ENCODE results near the gene FRMD1. TPM values are rescaled to one million over a fixed set of nuclear protein-coding genes. Genes with fewer than 3 reads are reported as not detected.

FRMD1 gene
- total RNA-seq, 2 experiments from 2014 or later: not detected

DNA sequence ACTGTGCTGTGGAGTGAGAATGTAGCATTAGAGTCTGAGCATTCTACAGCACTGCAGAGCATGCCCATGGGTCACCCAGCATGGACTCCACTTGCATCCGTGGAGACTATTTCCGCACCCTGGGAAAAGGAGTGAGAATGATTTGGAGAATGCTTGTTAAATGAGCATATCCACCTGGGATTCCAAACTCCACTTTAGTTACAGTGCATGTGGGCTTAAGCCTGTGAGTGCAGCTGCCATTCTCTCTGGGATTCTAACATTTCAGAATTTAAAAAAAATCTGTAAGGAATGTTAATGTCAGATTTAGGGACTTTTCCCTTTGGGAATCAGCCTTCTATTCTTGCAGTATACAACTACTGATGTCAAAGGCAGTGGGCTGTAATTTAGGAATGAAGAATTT lies 48.1 kb downstream of the FRMD1 start:
- ATAC-seq (no peak), DNase-seq (no peak)
- H3K27me3 Mint-ChIP-seq: peaks cover 19% of the 10 kb centered on the region
- no peak overlapping the region for H3K4me3 Mint-ChIP-seq
- intact Hi-C loops (cut with DNase I, micrococcal nuclease): no loop called here
- POLR2A ChIA-PET: no interaction called here
- no peaks in the 10 kb centered on the region for H3K36me3 Mint-ChIP-seq (ENCODE audit: low read depth)
- no peak overlapping the region for H3K27ac Mint-ChIP-seq
- H3K9me3 Mint-ChIP-seq (ENCODE audit: low read depth): no peaks in the 10 kb centered on the region
- peaks cover 2% of the 10 kb centered on the region for H3K4me1 Mint-ChIP-seq
- CTCF ChIA-PET: no interaction called here

DNA sequence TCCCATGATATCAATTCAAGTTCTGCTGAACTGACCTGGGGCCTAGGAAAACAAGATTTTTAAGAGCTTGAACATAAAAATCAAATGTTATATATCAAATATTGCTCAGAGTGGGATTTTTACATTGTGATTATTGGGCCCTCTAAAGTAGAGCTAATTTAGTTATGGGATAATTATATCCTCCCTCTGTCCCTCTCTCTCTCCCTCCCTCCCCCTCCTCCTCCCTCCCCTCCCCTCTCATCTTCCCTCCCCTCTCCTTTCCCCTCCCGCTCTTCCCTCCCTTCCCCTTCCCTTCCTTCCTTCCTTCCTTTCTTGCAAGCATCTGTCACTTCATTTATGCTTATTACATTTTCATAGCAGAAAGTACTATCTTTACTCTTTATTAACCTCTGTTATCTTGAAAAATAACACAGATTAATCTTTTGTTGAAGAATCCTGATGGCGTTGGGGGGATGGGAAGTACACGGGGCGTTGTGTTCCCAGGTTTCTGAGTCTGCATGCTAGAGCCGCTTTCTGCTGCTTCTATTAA lies 48.7 kb downstream of the FRMD1 start:
- Mint-ChIP-seq H3K4me3 (no peak overlapping the region), H3K36me3 (ENCODE audit: low read depth) (no peaks in the 10 kb centered on the region), H3K27me3 (peaks cover 16% of the 10 kb centered on the region), H3K27ac (no peak overlapping the region), H3K4me1 (no peaks in the 10 kb centered on the region), H3K9me3 (ENCODE audit: low read depth) (no peaks in the 10 kb centered on the region)
- ChIA-PET CTCF (no interaction called here), POLR2A (no interaction called here)
- no peak for DNase-seq
- intact Hi-C loops (cut with DNase I, micrococcal nuclease): no loop called here
- no peak for ATAC-seq

DNA sequence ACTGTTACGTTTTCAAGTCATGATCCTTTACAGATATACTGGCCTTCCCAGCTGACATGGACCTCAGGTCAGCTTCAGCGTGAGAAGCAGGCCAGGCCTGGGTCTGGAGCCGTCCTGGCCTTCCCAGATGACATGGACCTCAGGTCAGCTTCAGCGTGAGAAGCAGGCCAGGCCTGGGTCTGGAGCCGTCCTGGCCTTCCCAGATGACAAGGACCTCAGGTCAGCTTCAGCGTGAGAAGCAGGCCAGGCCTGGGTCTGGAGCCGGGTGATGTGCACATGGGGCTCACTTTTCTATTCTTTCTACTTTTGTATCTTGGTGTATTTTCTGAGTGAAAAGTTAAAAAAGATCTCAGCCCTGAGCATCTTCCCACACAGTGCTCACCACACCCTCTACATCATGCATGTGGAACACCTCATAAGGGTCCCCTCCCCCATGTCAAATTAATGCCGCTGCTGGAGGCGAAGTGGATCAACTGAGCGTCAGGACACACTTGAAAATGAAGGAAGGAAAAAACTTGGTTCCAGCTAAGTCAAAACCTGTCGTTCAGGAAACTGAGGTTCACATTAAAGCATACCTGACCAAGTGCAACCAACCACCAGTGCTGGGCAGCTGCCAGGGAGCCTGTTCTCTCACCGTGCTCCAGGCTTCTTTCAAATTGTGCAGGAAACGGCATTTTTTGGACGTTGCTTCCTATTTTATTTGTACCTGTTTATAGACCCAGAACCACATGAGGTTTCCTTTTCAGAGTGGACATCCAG lies 49.4 kb downstream of the FRMD1 start:
- no peak overlapping the region for H3K27ac Mint-ChIP-seq
- intact Hi-C loops (cut with DNase I, micrococcal nuclease): no loop called here
- no peak overlapping the region for H3K4me3 Mint-ChIP-seq
- ATAC-seq (no peak), DNase-seq (no peak)
- CTCF ChIA-PET: no interaction called here
- H3K36me3 Mint-ChIP-seq (ENCODE audit: low read depth): no peaks in the 10 kb centered on the region
- POLR2A ChIA-PET: no interaction called here
- no peaks in the 10 kb centered on the region for H3K9me3 Mint-ChIP-seq (ENCODE audit: low read depth)
- peaks cover 10% of the 10 kb centered on the region for H3K27me3 Mint-ChIP-seq
- no peaks in the 10 kb centered on the region for H3K4me1 Mint-ChIP-seq

DNA sequence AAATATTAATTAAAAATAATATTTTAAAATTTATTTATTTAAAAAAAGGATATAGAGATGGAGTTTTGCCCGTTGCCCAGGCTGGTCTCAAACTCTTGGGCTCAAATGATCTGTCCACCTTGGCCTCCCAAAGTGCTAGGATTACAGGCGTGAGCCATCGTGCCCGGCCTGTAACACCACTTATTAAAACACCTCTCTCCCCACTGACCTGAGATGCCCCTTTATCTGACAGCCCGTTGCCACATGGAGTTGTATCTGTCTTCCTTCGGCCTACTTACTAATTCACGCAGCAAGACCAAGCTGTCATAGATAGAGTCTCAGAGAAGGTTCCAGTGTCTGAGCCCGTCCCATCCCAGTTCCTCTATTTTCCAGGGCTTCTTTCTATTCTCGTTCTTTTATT lies 50.8 kb downstream of the FRMD1 start:
- intact Hi-C loops (cut with DNase I, micrococcal nuclease): no loop called here
- H3K27me3 Mint-ChIP-seq: peaks cover 2% of the 10 kb centered on the region
- CTCF ChIA-PET: no interaction called here
- POLR2A ChIA-PET: no interaction called here
- H3K9me3 Mint-ChIP-seq (ENCODE audit: low read depth): no peaks in the 10 kb centered on the region
- no peak for DNase-seq
- no peak for ATAC-seq
- no peak overlapping the region for H3K4me3 Mint-ChIP-seq
- no peaks in the 10 kb centered on the region for H3K36me3 Mint-ChIP-seq (ENCODE audit: low read depth)
- no peaks in the 10 kb centered on the region for H3K4me1 Mint-ChIP-seq
- H3K27ac Mint-ChIP-seq: no peak overlapping the region

DNA sequence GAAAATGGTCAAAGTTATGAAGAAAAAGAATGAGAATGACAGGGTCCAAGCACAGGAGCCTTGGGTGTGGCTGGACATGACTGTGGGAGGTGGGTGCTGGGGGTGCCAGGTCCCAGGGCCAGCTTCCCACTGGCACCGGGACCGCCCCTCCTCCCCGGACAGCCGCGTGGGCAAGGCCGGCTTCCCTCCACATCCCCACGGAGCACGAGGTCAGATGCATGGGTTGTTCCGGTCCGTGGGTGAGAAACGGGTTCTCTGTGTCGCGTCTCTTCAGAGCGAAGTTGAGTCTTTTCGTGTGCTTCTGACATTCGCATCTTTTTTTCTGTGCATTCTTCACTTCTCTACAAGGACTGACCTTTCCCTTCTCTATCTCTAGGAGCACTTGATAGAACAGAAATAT lies 51.5 kb downstream of the FRMD1 start:
- Mint-ChIP-seq H3K4me3 (no peak overlapping the region), H3K27me3 (peaks cover 2% of the 10 kb centered on the region), H3K4me1 (no peaks in the 10 kb centered on the region), H3K9me3 (ENCODE audit: low read depth) (no peaks in the 10 kb centered on the region), H3K36me3 (ENCODE audit: low read depth) (no peaks in the 10 kb centered on the region), H3K27ac (no peak overlapping the region)
- DNase-seq (no peak), ATAC-seq (no peak)
- ChIA-PET POLR2A (no interaction called here), CTCF (no interaction called here)
- intact Hi-C loops (cut with DNase I, micrococcal nuclease): no loop called here

DNA sequence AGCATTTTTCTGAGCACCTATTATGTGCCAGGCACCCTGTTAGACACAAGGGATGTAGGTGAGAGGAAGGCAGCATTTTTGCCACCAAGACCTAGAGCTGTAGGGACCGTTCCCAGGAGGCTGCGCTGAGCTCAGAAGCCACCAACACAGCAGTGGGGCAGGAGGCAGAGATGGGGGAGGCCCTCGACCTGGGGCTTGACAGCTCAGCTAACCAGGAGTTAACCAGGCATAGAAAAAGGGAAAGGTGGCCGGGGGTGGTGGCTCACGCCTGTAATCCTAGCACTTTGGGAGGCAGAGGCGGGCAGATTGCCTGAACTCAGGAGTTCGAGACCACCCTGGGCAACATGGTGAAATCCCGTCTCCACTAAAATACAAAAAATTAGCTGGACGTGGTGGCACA lies 52.1 kb downstream of the FRMD1 start:
- no peaks in the 10 kb centered on the region for H3K36me3 Mint-ChIP-seq (ENCODE audit: low read depth)

DNA sequence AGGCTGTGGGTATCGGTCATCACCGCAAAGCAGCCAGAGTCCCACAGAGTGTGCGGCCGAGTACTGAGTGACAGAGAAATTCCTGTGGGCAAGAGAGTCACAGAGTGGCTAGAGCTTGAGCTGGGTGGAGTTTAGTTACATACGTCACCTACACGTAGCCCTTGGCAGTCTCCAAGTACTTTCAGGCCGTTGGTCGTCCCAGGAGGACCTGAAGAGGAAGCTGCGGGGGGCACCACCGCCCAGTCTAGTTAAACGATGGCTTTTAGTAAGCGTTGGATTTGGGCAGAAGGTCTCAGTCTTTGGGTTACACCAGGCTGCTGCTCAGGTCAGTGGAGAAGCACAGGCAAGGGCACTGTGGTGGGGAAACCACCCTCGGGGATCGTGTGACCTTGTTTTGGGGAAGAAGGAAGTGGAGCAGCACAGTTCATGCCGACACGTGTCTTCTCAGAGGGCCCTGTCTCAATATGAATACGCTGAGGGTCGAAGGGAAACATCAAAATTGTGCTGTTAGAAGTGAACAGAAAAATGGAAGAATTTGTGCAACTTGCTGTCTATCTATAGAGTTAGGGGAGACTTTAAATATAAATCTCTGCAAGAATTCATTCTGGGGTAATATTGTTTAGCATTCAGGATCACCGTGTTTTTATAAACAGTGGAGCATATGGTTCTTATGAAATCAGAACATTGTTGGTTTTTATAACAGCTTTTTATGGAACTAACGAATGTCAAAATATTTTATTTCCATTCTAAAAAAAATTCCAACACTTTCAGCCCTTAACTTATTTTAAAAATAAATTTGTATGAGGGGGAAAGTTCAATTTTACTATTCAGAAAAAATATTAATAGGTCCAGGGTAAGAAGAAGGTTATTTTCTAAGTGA lies 52.9 kb downstream of the FRMD1 start:
- no peaks in the 10 kb centered on the region for H3K4me1 Mint-ChIP-seq
- H3K27ac Mint-ChIP-seq: no peak overlapping the region
- ChIA-PET CTCF (no interaction called here), POLR2A (no interaction called here)
- no peak overlapping the region for H3K4me3 Mint-ChIP-seq
- no peaks in the 10 kb centered on the region for H3K36me3 Mint-ChIP-seq (ENCODE audit: low read depth)
- ATAC-seq: no peak
- no peak for DNase-seq
- no peaks in the 10 kb centered on the region for H3K9me3 Mint-ChIP-seq (ENCODE audit: low read depth)
- H3K27me3 Mint-ChIP-seq: peaks cover 2% of the 10 kb centered on the region
- intact Hi-C loops (cut with DNase I, micrococcal nuclease): no loop called here

More for the DNA sequence above, 52.1 kb downstream of the FRMD1 start:
- Mint-ChIP-seq H3K27ac (no peak overlapping the region), H3K27me3 (peaks cover 2% of the 10 kb centered on the region), H3K9me3 (ENCODE audit: low read depth) (no peaks in the 10 kb centered on the region), H3K4me1 (no peaks in the 10 kb centered on the region), H3K4me3 (no peak overlapping the region)
- ChIA-PET CTCF (no interaction called here), POLR2A (no interaction called here)
- ATAC-seq (no peak), DNase-seq (no peak)
- intact Hi-C loops (cut with DNase I, micrococcal nuclease): no loop called here

DNA sequence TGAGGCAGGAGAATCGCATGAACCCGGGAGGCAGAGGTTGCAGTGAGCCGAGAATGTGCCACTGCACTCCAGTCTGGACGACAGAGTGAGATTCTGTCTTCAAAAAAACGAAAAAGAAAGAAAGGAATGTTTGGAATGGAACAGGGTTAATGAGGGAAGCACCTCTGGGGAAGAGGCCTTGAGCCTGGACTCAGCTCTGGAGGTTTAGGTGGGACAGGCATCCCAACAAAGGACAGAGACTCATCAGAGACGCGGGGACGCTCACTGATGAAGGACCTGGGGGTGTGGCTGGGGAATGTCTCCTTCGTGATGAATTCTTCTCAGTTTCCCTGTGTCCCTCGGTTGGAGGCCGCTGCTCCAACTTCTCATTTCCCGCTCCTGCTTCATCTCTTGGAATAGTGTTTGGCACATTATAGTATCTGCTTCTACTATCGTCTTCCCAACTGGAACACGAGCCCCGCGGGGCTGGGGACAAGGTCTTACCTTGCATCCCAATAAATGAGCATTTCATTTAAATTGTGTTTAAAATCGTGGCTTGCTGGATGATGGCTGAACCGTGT lies 54.0 kb downstream of the FRMD1 start:
- peaks cover 2% of the 10 kb centered on the region for H3K27me3 Mint-ChIP-seq
- CTCF ChIA-PET: no interaction called here
- ATAC-seq: no peak
- no peaks in the 10 kb centered on the region for H3K4me1 Mint-ChIP-seq
- intact Hi-C loops (cut with DNase I, micrococcal nuclease): no loop called here
- DNase-seq: no peak
- H3K36me3 Mint-ChIP-seq (ENCODE audit: low read depth): no peaks in the 10 kb centered on the region
- POLR2A ChIA-PET: no interaction called here
- no peaks in the 10 kb centered on the region for H3K9me3 Mint-ChIP-seq (ENCODE audit: low read depth)
- H3K4me3 Mint-ChIP-seq: no peak overlapping the region
- no peak overlapping the region for H3K27ac Mint-ChIP-seq

DNA sequence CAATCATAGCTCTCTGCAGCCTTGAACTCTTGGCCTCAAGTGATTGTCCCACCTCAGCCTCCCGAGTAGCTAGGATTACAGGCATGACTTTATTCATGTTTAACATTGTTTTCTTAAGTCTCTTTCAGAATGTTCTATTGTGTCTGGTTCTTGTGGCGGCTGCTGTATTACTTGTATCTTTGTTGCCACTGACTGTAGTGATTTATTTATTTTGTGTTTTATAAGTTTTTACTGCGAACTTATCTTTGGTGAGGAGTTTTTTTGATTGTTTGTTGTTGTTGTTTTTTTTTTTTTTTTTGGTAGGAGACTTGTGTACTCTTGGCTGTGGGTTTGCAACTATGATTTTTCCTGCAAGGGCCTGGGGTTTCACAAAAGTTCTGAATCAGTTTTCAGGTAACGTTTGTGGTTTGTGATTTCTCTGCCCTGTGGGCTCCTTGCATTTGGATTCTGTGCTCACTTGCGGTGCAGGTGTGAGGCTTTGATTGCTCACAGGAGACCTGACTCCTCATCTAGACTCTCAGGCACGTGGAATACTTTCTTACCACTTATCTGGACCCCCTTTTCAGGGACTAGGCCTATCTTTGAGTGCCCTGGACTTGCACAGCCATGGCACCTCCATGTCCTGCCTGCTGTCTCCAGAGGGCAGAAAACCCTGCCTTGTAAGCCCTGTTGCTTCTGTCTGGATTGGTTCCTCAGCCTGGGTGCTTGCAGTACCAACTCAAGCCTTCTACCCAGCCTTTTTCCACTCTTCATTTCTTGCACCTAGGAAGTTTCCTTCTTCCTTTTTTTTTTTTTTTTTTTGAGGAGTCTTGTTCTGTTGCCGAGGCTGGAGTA lies 56.3 kb downstream of the FRMD1 start:
- CTCF ChIA-PET: no interaction called here

DNA sequence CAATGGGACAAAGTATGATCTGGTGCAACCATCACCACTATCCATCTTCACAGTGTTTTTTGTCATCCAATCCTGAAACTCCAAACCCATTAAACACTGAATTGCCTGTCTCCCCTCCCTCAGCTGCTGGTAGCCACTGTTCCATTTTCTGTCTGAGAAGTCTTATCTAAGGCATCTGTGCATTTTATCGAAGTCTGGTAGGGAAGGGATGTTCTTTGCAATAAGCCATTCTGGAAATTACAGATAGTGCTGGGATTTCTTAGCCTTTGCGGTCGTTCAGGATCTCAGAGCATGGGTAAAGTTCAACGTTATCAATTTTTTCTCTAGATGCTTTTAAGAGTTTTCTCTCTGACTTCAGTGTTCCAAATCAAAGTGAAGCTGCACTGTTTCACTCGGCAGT lies 57.4 kb downstream of the FRMD1 start:
- ChIA-PET POLR2A (no interaction called here), CTCF (interaction anchor here (0.6 kb wide), 1 partner anchor 276 kb away, joined by 3 read pairs; no protein-coding TSS in a partner anchor)
- ATAC-seq (no peak), DNase-seq (no peak)
- Mint-ChIP-seq H3K4me1 (no peaks in the 10 kb centered on the region), H3K9me3 (ENCODE audit: low read depth) (no peaks in the 10 kb centered on the region), H3K27ac (no peak overlapping the region), H3K4me3 (no peak overlapping the region), H3K27me3 (no peaks in the 10 kb centered on the region), H3K36me3 (ENCODE audit: low read depth) (no peaks in the 10 kb centered on the region)
- intact Hi-C loops (cut with DNase I, micrococcal nuclease): no loop called here

More for the DNA sequence above, 56.3 kb downstream of the FRMD1 start:
- Mint-ChIP-seq H3K9me3 (ENCODE audit: low read depth) (no peaks in the 10 kb centered on the region), H3K27me3 (no peaks in the 10 kb centered on the region), H3K4me1 (no peaks in the 10 kb centered on the region), H3K36me3 (ENCODE audit: low read depth) (no peaks in the 10 kb centered on the region), H3K4me3 (no peak overlapping the region), H3K27ac (no peak overlapping the region)
- DNase-seq (no peak), ATAC-seq (no peak)
- POLR2A ChIA-PET: no interaction called here
- intact Hi-C loops (cut with DNase I, micrococcal nuclease): no loop called here

DNA sequence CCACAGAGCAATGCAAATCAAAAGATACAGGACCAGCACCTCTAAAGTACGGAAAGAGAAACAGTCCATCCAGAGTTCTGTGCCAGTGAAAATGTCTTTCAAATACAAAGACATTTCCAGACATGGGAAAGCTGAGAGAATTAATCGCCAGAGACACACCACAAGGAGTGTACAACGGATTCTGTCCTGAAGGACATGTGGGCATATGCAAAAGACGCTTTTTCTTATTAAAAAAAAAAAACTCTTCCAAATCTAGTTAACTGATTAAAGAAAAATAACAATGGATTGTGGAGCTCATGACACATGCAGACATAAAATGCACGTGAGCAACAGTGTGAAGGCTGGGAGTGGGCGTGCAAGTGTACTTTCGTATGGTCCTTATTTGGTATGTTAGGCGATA lies 58.8 kb downstream of the FRMD1 start:
- DNase-seq: no peak
- CTCF ChIA-PET: interaction anchor here (0.5 kb wide), 1 partner anchor 133 kb away, joined by 3 read pairs; no protein-coding TSS in a partner anchor
- Mint-ChIP-seq H3K9me3 (ENCODE audit: low read depth) (no peaks in the 10 kb centered on the region), H3K36me3 (ENCODE audit: low read depth) (no peaks in the 10 kb centered on the region), H3K4me3 (no peak overlapping the region), H3K4me1 (no peaks in the 10 kb centered on the region), H3K27me3 (no peaks in the 10 kb centered on the region), H3K27ac (no peak overlapping the region)
- ATAC-seq: no peak
- intact Hi-C loops (cut with DNase I, micrococcal nuclease): no loop called here
- POLR2A ChIA-PET: no interaction called here
